HG02870 (cell line): ENCODE results near the gene MATN3.

Experiments used
- ATAC-seq: cut with Tn5 transposase; IDR thresholded peaks from one replicate; pipeline ENCODE4 v1.9.1; 2021; ENCODE audit warnings: mild to moderate bottlenecking, moderate library complexity; ENCODE audit not compliant: unreplicated experiment

The MATN3 gene

GRCh38 chr2:20005891-20006470 lies 6.5 kb downstream of the MATN3 start:
- no peak for ATAC-seq

GRCh38 chr2:20005067-20005627 lies 7.3 kb downstream of the MATN3 start:
- no peak for ATAC-seq

- ATAC-seq: no peak
Measured at GRCh38 chr2:20001361-20001863, 11.1 kb downstream of the MATN3 start.

- no peak for ATAC-seq
Measured at GRCh38 chr2:19993731-19994130, 18.7 kb downstream of the MATN3 start.

GRCh38 chr2:19991895-19992294 lies 20.6 kb downstream of the MATN3 start:
- no peak for ATAC-seq

- ATAC-seq: no peak
Measured at GRCh38 chr2:19990416-19990728, 22.1 kb downstream of the MATN3 start.

GRCh38 chr2:19989667-19990415 lies 22.6 kb downstream of the MATN3 start, which contains the start of gene WDR35:
Gene WDR35 (minus strand): TSS chr2:19990105. CDS start chr2:19990015, 90 bp downstream.
- ATAC-seq: peak; percentile 90

GRCh38 chr2:19989342-19989666 lies 23.2 kb downstream of the MATN3 start:
- ATAC-seq: no peak

- ATAC-seq: no peak
Measured at GRCh38 chr2:19988600-19988999, 23.9 kb downstream of the MATN3 start.

- peak; percentile 72 for ATAC-seq
Measured at GRCh38 chr2:19987936-19988335, 24.5 kb downstream of the MATN3 start.

GRCh38 chr2:19982268-19982667 lies 30.2 kb downstream of the MATN3 start:
- ATAC-seq: no peak

- ATAC-seq: no peak
Measured at GRCh38 chr2:19979932-19980331, 32.5 kb downstream of the MATN3 start.

GRCh38 chr2:19973466-19973865 lies 39.0 kb downstream of the MATN3 start:
- no peak for ATAC-seq

- ATAC-seq: no peak
Measured at GRCh38 chr2:19971691-19972090, 40.8 kb downstream of the MATN3 start.

- ATAC-seq: no peak
Measured at GRCh38 chr2:19963386-19963785, 49.1 kb downstream of the MATN3 start.

GRCh38 chr2:19955544-19956422 lies 56.7 kb downstream of the MATN3 start:
- ATAC-seq: peak; percentile 83

- ATAC-seq: no peak
Measured at GRCh38 chr2:19949071-19949470, 63.4 kb downstream of the MATN3 start.

GRCh38 chr2:19947184-19947940 lies 65.1 kb downstream of the MATN3 start:
- no peak for ATAC-seq

GRCh38 chr2:19944205-19944845 lies 68.1 kb downstream of the MATN3 start:
- no peak for ATAC-seq

- ATAC-seq: no peak
Measured at GRCh38 chr2:19943189-19943588, 69.3 kb downstream of the MATN3 start.
